HG03469 (cell line): ENCODE results near the gene RNASET2.
A peak's percentile ranks its signal among the peaks of the same experiment; 100 is the strongest.

Experiments
- ATAC-seq: cut with Tn5 transposase; IDR thresholded peaks from one replicate; pipeline ENCODE4 v1.9.1; 2021; ENCODE audit warnings: mild to moderate bottlenecking, moderate library complexity, moderate number of reproducible peaks; ENCODE audit not compliant: unreplicated experiment

RNASET2 gene

DNA sequence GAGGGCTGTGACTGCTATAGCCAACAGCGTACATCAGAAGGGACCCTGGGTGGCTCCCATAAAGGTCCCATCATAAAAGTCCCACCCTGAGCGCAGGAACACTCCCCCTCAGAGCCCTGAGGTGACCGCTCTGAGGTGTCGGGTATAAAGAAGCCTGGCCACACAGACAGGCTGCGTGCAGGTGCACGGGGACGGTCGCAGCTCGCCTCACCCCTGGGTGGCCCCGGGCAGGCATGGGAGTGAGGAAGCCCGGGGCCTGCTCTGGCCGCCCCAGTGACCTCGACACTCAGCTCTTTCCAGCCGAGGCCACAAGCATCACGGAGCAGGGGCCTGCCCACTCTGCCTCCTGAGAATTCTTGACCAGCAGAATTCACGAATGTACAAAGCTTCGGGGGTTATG is 14.4 kb upstream of the RNASET2 start:
- ATAC-seq, result no peak

DNA sequence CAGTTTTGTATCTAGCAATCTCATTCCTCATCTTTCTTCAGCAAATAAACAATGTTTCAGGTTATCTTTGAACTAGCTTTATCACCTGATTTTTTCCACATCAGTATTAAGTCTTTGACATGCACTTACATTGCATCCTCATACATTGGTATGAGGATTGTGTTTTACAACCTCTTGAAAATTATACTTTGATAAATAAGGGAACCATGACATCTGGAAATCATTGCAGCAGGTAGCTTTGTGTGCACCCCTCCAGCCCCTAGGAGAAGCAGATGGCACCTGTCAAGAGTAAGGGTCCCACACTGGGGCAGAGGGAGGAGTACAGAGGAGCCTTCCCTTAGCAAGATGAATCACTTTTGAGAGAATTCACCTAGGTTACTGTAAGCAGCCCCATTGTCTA is 13.7 kb upstream of the RNASET2 start:
- ATAC-seq, result no peak

DNA sequence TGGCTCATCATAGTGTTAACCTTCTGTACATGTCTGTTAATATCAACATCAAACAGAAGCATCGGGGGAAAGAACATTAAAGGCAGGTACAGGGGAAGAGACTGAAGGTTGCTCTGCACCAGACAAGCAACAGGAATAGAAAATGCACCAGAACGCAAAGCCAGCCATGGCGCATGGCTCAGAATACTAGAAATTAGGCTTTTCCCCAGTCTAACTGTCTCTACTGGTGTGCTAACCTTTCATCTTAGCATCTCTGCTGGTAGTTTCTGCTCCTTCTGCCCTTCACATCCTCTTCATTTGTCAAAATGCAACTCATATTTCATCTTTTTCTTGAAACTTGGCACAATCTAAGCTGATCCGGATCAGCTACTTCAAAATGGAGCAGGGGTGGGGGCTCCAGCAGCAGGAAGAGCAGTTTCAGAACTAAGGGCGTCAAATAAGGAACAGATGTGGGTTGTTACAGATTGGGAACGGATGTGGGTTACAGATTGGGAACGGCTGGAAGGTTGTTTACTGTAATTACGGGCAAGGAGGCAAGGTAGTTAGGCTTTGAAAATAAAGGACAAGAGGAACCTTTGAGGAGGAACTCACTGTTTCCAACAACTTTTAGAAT is 13.1 kb upstream of the RNASET2 start:
- no peak for ATAC-seq

DNA sequence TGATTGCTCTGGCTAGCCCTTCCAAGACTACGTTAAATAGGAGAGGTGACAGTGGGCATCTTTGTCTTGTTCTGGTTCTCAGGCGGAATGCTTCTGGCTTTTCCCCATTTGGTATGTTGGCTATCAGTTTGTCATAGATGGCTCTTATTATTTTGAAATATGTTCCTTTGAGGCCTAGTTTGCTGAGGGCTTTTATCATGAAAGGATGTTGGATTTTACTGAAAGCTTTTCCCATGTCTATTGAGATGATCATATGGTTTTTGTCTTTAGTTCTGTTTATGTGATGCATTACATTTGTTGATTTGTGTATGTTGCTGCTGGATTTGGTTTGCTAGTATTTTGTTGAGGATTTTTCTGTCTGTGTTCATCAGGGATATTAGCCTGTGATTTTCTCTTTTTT is 9.9 kb upstream of the RNASET2 start:
- no peak for ATAC-seq

DNA sequence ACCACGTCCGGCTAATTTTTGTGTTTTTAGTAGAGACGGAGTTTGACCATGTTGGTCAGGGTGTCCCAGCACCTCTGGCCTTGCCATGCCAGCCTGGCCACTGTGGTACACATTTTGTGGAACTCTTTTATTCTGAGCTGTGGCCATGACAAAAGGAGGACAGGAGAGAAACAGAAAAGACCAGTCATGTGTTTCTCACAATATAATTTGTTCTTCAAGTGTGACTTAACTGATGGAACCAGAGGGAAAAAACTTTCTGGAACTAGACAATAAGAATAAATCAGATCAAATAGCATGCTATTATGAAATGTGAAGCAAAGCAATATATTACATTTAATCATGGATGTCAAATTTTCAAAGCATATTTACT is 4.2 kb upstream of the RNASET2 start:
- ATAC-seq, result no peak

DNA sequence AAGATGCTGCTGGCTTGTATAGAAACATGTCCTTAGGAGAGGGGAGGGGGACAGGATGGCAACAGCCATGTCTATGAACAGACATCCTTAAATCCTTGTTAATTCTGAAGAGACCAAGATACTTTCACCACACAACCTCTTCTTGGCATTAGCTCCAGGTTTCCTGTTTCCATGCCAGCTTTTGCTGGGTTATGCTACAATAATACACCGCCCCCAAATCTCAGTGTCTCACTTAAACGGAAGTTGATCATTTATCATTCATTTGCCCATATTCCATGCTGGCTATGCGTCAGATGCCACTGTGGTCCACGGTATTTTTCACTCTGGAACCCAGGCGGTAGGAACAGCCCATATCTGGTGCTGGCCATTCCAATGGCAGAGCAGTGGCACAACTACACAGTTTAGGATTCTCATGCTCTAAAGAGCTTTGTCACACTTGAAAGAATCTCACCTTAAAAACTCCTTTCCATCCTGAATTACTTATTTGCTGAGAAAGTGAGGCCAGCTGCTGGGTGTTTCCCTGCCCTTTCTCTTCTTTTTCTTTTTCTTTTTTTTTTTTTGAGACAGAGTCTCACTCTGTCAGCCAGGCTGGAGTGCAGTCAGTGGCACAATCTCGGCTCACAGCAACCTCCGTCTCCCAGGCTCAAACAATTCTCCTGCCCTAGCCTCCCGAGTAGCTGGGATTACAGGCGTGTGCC is 3.7 kb upstream of the RNASET2 start:
- ATAC-seq, result no peak

DNA sequence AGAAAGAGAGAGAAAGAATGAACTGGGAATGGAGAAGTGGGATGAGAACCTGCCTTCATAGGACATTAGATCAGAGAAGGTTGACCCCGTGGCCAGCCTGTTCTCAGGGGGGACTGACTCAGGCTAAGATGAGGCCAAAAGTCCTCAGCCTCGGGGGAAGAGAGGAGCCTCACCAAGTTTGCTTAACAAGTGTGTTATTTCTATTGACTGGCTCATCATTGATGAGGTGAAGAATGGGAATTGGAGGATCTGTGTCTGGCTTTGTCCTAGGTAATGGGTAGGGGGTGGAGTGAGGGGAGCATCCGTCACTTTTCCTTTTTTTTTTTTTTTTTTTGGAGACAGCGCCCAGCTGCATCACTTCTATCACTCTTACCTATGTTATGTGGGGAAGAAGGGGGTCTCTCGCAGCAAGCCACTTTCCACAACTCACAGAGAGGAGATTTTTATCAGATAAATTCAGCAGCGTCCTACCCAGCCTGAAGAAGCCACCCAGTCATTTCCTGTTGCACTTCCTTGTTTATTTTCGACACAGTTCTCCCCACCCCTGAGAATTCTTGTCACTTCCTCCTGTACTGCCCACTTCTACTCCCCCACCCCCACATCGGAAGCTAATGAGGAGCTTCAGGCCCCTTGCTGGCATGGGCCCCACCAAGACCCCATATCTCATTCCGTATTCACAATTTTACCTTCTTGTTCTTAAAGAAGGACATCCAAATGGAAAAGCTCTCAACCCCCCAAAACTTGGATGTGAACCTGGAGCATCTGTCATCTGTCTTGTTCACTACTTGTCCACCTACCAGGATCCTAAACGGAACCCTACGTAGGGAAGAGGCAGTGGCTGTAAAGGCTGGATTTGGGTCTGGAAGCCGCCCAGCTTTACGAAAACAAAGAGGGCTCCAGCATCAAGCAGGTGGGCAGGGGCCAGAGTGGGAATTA is 2.8 kb upstream of the RNASET2 start:
- no peak for ATAC-seq

DNA sequence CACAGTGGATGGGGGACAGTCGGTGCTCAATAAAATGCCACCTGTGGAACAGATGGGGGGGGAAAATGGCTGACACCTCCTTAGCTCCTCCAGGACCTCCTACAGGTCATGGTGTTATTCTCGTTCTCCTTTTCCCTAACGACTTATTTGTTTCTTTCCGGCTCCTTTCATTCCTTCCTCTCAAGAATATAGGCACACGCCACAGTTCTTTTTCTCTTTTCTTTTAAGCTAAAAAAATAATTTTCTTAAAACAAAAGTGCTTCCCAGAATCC is 1.4 kb upstream of the RNASET2 start:
- no peak for ATAC-seq

DNA sequence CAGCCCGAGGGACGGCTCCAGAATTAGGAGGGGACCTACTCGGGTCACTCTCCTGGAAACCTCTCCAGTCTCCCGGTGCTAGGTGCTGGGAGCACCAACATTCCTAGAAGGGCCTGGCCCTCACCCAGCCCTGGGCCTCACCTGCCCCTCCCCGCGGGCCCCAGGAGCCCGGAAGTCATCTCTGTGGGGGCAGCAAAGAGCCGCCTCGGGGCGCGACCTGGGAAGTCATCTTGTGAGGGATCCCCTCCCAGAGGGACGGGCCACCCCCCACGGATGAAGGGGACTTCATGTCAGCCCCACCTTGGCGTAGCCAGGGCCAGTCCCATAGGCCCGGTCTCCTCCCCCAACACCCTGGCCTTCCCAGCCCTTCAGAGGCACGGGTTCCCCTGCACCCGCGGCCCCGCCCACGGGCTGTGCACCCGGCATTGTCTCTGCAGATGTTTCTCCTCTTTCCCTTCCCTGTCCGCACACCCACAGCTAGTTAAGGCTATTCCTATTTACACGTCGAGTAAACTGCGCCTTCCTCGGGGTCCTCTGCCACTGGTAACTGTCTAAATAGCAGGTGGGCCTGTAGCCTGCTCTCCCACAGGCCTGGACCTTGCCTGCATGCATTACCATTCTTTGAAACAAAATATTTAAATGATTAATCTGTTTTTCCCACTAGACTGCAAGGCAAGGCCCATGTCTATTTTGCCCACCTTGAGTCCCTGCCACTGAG is 896 bp upstream of the RNASET2 start:
- peak; percentile 34 for ATAC-seq

DNA sequence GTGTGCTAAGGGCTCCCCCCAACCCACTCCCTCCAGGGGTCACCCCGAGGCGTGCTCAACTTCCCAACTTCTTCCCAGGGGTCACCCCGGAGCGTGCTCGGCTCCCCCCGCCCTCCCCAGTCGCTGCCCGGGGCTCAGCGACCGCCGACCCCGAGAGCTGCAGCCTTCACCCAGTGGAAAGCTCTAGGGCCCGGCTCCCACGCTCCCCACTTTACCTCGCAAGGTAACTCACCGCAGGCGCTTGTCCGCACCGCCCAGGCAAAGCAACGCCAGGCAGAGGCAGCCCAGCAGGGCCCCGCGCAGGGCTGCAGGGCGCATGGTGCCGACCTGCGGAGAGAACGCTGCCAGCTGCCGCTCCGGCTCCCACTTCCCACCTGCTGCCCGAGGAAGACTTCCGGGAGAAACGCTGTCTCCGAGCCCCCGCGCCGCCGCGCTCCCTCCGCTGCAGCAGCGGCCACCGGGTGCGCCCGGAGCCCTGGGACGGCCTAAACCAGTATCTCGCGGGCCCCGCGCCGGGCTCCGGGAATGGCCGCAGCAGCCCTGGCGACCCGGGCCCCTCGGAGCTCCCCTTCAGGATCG is 396 bp downstream of the RNASET2 start:
- no peak for ATAC-seq

DNA sequence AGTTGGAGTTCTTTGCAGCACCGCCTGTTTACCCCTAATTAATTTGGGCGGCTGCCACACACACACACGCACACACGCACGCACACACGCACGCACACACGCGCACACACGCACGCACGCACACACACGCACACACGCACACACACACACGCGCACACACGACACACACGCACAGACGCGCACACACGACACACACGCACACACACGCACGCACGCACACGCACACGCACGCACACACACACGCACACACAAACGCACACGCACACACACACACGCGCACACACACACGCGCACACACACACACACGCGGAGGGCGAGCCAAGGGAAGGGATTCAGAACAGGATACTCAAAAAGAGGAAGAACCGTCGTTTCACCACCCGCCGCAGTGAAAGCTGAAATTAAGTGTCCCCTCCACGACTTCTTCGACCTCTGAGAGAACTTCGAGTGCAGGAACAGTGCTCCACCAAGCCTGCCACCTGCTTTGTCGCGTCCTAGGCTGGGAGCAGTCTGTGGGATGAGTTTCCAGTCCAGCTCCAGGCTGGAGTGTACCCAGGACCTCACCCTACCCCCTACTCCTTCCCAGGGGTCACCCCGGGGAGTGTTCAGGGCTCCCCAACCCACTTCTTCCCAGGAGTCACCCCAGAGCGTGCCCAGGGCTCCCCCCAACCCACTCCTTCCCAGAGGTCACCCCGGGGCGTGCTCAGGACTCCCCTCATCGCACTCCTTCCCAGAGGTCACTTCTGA is 1.1 kb downstream of the RNASET2 start:
- no peak for ATAC-seq

DNA sequence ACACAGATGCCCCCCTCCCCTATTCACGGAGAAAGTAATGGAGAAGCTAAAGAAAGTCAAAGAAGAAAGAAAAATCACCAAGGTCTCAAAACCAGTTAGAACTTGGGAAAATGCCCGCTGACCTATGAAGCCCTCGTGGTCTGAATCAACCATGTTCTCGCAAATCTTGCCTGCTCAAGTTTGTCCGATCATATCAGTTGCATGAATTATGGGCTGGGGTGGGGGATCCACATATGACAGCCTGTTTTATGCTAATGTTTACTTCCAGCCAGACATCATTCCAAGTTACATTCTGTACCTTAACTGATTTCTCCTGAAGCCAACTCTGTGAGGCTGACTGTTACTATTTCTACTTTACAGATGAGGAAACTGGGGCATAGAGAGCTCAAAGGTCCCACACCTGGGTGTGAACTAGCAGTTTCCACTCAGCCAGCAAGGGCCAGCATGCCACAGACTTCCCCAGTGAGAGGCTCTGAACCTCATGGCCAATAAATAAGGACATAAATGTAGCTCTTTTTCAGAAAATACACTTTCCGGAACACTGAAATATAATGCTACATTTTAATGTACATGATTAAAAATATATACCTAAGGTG is 2.1 kb downstream of the RNASET2 start:
- ATAC-seq, result no peak

DNA sequence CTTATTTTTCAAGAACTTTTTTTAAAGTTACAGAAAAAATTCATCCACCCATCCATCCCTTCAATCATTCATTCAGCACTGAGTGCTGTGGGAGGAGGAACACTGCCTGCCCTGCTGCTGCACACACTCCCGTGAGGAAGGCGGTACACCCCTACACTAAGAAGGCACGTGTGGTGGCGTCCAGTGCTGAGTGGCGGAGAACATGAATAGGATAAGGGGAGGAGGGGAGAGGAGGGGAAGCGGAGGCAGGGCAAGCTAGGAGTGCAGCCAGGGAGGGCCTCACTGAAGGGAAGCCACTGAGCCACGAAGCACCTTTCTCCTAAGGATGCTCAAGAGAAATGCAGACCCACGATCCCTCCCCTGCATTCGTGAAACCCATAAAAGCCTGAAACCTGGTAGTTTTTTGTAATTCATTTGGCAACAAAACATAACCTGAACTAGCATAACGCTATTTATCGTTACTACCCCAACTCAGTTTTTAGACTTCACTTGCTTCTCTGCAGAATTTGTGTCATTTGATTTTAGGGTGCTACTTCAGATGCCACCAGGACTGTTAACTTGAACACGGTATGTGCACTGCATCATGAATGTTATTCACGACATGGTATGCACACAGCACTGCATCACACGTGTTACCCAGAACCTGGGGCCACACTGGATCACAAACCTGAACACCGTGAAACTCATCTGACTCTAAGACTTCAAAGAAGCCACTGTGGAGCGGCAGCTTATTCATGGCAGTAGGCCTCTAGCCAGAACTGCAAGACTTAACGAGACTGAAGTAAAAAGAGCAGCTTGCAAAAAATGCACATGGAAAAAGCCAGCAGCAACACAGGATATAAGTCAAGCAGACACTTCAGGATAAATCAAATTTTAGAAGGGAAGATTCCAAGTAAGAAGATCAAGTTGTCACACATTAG is 3.5 kb downstream of the RNASET2 start:
- ATAC-seq, result no peak

DNA sequence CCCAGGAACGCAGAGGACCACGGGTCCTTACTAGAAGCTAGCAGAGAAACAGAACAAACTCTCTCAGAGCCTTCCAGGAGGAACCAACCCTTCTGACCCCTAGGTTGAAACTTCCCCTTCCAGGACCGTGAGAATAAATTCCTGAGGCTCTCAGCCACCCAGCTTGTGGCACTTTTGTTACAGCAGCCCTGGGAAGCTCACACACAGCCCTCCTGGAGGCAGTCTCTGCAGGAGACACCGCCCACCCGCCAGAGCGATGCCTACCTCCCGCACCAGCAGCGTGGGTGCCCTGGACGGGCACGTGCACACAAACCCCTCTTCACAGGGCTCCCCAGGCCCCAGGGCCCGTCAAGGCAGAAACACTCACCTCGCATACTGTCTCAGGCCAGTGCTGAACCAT is 4.2 kb downstream of the RNASET2 start:
- no peak for ATAC-seq

DNA sequence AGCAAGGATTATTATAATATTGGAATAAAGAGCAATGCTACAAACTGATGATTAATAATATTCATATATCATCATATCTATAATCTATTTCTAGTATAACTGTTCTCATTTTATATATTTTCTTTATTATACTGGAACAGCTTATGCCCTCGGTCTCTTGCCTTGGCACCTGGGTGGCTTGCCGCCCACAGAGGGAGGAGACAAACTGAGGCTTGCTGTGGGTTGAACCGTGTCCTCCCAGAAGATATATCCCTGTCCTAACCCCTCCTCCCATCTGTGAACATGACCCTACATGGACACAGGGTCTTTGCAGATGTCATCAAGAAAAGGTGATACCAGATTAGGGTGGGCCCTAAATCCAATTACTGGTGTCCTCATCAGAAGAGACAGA is 4.7 kb downstream of the RNASET2 start:
- ATAC-seq, result no peak

DNA sequence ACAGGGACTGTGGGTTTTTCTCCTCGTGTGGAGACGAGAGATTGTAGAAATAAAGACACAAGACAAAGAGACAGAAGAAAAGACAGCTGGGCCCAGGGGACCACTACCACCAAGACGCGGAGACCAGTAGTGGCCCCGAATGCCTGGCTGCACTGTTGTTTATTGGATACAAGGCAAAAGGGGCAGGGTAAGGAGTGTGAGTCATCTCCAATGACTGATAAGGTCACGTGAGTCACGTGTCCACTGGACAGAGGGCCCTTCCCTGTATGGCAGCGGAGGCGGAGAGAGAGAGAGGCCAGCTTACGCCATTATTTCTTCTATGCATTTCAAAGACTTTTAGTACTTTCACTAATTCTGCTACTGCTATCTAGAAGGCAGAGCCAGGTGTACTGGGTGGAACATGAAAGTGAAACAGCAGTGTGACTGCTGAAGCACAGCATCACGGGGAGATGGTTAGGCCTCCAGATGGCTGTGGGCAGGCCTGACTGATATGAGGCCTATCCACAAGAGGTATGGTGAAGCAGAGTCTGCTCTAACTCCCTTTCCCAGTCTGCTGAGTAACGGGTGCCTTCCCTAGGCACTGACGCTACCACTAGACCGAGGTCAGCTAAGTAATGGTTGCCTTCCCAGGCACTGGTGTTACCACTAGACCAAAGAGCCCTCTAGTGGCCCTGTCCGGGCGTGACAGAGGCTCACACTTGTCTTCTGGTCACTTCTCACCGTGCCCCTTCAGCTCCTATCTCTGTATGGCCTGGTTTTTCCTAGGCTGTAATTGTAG is 5.3 kb downstream of the RNASET2 start:
- peak; percentile 92 for ATAC-seq

DNA sequence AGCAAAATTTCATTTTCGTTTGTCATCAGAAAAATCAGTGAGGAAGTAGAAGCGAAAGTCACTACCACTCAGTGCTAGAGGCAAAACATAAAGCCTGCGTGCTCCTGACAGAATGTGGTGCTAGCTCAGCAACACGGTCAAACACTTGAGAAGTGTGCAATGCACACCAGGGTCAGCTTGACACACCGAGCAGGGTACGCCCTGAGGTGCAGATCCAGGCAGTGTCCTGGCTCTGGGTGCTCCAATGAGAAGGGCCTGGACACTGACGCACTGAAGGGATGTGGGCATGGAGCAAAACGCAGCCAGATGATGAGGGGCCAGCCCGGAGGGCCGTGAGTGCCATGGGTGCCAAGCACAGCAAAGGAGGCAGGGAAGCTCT is 5.9 kb downstream of the RNASET2 start:
- ATAC-seq, result peak; percentile 33
